Activated CD4-positive, alpha-beta T cell treated with anti-CD3 and anti-CD28 coated beads for 4 hours (primary cell): ENCODE data around the gene STMN1.

Experiments
- DNase-seq, 2 donors: peaks; one replicate each; pipeline ENCODE4 v3.0.0-alpha.2; 2020

STMN1 gene

DNA sequence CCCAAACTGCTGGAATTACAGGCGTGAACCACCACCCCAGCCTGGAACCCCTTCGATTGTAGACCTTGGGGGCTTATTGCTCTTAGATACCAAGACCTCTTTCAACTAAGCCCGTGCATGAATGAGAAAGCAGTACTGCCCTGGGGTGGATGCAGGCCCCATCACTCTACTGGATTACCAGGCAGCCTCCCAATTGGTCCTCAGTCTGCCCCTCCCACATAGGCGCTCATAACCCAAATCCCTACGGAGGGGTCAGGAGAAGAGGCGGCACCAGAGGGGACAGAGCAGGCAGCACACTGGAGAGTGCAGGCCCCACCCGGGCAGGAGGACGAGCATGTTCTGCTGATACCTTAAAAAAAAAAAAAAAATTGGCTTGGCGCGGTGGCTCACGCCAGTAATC, 12.4 kb upstream of the STMN1 start:
- DNase-seq, result no peak

DNA sequence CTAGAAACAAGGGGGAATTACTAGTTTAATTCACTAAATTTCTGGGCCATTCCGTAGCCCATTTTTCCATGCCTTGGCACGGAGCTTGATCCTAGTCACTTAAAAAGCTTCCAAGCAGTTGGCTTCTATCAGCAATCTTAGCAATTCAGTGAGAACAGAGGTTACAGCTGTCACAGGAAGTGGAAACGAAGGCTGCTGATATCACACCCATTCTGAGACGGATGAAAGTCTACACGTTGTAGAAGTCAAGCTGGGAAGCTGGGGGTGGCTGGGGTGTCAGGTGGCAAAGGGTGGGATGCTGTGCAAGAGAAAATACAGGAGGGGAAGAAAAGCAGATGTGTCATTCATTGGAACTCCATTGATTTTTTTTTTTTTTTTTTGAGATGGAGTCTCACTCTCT, 11.8 kb upstream of the STMN1 start:
- DNase-seq, result peak in 1 of 2 donors; percentile 12

DNA sequence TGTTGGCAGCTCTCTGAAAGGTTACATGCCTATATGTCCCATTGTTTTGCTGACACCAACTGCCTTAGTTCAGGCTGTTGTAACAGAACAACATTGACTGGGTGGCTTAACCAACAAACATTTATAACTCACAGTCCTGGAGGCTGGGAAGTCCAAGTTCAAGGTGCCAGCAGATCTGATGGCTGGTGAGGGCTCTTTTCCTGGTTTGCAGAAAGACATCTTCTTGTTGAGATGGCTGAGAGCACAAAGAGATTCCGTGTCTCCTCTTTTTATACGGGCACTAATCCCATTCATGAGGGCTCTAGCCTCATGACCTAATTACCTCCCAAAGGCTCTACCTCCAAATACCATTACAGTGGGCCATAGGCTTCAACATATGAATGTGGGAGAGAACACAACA, 10.2 kb upstream of the STMN1 start:
- no peak for DNase-seq

DNA sequence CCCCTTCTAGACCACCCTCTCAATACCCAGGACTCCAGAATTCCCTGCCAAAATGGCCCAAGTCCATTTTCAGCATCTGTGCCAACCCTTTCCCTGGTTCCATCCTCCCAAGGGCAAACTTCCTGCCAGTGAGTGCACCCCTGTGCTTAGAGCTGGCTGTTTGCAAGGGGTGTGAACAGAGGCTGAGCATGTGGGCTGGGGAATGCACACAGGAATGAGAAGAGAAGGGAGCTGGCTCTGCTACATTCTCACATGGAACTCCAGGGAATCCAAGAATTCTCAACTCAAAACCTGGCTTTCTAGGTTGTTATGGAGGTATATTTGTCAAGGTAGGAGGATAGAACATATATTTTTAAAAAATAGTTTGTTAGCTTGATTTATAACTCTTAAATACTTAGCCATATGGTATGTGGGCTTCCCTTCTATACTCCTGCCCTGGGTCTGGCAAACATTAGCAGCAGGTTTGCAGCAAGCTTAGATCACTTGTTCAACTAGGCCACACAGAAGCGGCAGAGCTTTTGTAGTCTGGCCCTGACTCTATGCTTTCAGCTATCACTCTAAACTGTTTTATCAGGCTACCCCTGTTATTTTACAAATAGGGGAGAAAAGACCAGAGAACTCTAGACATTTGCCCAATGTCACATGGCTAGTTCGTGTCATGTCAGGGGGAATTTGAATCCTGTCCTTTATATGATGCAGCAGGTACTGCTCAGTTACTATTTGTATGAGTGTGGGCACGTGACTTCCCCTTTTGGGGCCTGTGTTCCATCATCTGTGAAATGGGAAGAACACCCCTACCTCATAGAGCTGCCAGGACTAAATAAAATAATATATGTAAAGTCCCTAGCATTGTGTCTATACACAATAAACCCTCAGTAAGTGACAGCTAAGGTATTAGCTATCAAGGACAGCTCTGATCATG, 8.1 kb upstream of the STMN1 start:
- DNase-seq, result no peak

DNA sequence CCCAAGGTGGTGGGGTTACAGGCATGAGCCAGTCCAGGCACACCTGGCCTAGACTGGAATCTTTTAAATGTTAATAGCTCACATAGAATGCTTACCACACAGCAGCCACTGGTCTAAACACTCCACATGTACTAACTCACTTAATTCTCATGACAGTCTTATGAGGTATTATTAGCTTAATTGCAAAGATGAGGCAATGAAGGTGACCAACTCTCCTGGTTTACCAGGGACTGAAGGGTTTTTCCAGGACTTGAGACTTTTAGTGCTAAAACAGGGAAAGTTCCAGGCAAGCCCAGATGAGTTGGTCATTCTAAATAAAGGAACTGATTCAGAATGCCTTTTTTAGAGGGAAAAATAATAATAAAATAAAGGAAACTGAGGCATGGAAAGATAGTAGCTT, 7.0 kb upstream of the STMN1 start:
- DNase-seq, result no peak

DNA sequence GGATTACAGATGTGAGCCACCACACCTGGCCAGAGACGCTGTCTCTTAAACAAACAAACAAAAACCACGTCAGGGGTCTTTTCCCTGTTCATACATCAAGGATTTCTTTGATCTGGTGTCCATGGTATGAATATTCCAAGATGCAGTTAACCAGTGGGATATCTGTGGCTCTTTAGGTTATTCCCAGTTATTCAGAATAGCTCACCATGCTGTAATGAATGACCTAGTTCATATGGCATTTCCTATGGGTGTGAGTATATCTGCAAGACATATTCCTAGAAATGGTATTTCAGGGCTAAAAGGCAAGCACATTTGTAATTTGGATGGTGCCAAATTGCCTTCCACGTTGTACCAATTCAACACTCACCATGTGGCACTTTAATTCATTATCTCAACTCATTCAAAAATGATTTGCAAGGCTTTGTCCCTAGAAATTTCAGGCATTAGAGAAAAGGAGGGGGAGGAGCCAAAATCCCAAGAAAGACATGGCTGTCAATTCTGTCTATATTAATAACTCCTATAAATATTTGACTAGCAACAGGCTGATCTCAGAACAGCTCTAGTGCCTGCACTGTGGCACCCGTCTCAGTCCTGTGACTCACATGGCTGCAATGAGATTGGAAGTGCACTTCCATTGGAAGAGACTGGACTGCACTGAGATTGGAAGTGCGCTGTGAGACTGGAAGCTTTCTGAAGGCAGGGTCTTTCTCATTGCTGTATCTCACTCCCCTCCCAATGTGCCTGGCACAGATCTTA, 6.0 kb upstream of the STMN1 start:
- DNase-seq, result no peak

DNA sequence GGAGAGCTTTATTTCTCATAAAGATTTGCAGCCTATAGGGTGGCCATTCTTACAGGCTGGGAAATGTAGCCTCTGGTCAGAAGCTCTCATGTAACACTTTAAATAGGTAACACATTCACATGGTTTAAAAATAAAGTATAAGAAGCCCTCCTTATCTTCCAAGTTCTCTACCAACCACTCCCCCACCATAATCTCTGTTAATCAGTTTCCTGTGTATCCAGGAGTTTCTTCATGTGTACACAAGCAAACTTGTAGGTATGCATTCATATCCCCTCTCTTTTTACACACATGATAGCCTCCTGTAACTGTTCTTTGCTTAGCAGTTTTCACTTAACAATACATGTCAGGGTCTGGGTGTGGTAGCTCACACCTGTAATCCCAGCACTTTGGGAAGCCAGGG, 4.9 kb upstream of the STMN1 start:
- no peak for DNase-seq

DNA sequence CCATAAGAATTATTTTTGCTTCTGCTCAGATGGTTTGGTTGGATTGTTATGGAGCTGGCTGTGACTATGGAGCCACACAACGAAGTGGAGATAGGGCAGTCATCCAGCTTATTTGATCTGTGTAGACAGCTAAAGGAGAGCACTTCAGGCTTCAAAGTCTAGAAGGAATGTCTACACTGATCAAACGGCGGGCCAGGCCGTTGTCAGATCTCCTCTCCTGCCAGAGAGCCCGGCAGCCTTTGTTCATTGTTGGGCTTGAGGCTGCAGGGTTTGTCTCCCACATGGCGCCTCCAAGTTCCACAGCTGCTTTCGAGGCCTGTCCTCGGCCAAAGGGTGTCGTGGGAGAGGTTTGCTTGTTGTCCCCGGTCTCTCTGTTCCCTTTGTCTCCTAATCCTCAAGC, 2.8 kb upstream of the STMN1 start:
- no peak for DNase-seq

DNA sequence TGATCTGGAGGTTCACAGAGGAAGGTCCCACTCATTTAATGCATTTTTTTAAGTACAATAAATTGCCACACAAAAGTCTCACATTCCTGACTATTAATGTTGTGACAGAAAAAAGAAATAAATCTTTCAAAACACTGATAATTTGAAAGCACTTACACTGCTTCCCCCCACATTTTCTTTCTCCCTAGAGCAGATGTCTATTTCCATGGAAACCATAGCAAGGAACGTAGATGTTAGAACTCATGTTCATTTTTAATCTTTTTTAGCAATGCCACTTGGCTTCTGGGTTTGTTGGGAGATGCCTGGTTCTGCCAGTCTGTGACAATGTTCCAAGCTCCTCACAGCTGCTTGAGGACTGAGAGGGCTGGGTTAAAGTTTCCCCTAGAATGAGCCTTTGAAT, 1.9 kb upstream of the STMN1 start:
- DNase-seq, result no peak

DNA sequence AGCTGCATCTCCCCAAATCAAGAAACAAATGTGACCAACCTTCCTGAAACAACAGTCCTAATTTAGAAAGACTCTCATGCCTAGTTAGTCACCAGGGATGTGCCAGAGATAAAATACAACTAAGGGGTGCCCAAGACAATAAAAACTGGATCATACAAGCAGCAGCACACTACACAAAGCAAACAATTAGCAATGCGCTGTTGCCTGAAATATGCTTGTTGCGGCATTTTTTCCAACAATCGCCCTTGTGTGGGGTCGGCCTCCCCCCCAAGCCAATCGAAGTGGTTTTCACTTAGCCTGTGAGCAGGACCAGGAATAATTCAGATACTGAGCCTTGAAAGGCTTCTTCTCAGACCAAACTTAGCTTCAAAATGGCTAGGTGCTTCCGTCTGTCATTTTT, 1.4 kb upstream of the STMN1 start:
- no peak for DNase-seq

DNA sequence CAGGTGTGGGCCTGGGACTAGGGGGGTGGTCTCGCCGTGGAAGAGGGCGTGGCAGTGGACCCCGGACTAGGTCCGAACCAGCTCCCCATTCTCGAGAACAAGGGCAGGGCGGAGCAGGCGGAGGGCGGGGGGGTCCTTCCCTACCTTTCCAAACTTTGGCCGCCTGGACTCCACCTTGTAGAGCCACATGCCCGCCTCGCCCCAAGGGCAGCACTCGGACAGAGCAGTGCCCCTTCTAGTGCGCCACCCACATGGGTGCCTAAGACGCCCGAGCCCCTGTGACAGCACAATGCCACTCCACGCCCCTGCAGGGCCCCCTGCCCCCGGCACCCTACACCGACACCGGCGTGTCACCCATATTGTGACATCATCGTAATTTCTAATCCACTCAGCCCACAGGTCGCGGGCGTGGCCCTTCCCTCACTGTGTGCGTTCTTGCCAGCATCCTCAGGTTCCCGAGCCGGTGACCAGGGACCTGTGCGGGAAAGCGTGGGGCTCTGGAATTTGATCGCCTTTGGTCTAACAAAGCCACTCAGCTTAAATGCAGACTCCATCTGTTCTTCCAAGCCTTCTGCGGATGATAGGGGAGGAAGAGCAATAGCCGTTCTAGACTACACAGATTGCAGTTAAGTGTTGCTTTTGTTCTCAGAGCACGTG, 553 bp upstream of the STMN1 start:
- DNase-seq, result peak; percentile 34 to 45

DNA sequence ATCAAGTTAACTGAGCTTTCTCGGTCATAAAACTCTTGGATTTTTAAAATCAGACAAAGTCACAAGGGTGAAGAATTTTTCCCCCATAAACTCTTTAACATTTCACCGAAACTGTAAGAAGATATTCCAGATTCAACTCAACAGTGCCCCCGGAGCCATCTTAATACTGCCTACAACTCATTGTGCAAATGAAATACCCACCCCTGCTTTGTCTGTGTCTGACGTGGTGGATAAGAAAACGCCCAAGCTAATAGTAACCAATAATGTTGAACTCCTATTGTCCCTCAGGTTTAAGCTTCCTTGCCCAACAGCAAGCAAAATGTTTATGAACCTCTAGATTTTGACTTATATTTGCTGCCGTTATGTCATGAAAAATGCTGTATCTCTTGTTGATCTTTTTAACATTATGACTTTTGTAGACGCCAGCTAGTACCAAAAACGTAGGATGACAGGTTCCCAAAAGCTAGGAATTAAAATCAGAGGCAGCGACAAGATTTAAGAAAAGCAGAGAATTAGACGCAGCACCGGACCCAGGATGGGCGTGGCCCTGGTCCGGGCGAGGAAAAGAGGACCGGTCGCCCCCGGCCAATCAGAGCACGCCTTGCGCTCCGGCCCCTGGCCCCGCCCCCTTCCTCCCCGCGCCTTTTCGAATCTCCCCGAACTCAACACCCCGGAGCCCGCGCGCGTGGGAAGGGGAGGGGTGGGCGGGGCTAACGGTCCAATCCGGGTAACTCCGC, 1.1 kb downstream of the STMN1 start:
- peak; percentile 91 to 93 for DNase-seq

DNA sequence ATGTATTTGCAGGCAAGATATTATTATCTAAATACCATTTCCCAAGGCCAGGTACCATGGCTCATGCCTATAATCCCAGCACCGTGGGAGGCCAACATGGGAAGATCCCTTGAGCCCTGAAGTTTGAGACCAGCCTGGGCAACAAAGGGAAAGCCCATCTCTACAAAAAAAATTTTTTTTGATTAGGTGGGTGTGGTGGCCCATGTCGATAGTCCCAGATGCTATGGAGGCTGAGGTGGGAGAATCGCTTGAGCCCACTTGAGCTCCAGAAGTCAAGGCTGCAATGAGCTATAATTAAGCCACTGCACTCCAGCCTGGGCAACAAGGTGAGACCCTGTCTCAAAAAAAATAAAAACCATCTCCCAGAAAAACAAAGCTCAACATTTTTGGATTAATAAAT, 2.2 kb downstream of the STMN1 start:
- DNase-seq, result no peak

DNA sequence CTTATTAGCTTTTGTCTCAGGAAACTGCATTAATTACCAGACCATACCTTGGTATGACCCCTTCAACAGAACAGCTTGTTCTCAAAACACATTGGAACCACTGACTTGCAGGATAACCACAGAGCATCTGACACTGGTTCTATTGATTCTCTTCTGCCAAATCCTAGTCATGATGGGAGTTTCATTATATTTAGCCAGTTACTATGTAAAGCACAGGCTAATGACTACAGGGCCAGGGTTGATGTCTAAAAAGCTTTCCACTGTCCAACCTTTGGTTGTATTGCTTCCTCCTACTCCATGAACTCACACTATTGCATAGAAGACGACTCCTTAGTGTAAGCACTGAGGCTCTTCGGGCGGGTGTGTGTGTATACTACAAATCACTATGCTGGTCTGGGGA, 3.8 kb downstream of the STMN1 start:
- DNase-seq, result no peak

DNA sequence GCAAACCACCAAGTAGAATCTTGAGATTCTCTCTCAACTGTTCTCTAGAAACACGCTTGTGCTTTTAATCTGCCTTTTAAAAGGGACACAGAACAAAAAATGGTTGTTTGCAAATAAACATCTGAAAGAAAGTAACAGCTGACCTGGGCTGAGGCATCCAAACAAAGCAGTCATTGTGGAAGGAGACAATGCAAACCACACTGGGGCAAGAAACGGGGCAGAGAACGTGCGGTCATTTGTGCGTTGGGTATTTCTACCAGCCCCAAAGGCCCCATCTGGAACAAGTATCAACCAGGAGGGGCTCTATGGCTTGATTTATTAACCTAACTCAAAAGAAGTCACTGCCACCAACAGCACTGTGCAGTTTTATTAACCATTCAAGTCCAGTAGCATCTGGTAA, 6.0 kb downstream of the STMN1 start:
- no peak for DNase-seq

DNA sequence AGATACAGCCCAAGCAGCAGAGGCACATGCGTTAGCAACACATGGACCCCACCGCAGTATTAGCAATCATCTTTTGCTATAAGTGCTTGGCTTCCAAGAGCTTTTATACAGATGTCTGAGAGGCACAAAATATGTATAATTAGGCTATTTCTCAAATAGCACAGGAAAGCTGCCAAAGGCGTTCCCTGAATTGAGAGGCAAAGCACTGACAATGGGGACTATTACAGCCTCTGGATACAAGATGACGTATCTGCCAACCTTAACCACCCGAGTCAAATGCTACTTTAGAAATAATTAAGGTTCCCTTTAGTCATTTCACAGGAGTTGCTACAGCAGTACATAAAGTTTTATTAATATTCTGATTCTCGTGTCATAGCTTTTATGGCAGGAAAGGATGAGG, 6.4 kb downstream of the STMN1 start:
- no peak for DNase-seq

DNA sequence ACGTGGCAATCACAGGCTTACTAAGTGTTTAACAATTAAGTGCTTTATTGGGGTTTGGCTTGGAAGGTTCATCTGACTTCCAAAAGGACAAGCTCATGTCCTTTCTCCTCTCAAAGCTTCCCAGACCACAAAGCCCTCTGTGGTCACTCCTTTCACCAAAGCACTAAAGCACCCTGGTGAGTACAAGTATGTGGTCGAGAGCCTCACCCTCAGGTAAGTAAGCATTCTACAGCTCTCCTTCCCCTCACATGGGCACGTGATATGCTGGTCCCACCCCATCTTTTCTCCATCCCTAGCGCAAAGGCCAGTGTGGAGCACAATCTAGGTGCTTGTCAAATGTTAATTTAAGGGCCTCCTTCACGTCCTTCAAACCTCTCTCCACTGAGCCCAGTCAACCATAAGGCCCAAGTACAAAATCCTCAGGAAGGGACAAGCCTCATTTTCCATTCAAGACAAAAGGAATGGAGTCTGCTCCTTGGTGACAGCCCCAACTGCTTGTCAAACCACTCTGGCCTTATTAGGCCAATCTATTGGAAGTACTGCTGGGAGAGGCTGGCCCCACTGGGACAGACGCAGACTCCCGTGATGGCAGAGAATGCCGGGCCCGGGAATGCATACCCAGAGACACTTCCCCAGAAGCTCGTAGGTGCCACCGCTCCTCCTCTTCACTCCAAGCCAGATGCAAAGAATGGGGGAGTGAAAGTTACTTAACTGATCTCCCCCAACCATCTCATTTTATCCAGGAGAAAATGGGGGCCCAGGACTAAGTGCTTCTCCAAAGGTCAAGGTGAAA, 7.8 kb downstream of the STMN1 start:
- DNase-seq, result no peak

DNA sequence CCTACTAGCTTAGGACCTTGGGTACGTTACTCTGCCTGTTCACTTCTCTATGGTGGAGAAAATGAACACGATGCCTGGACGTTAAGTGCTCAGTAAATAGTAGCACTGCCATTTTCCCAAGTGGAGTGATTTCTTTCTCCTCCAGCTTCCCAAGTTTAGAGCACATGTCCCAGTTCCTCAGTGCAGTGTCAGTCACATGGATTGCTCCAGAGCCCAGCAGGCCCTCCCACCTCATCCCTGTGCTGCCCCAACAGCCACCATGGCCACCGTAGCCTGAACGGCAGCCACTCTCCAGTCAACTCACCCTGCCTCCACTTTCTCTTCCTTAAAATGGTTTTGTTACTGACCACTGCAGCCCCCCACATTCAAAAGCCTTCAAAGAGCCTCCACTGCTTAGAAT, 8.5 kb downstream of the STMN1 start:
- DNase-seq, result no peak

DNA sequence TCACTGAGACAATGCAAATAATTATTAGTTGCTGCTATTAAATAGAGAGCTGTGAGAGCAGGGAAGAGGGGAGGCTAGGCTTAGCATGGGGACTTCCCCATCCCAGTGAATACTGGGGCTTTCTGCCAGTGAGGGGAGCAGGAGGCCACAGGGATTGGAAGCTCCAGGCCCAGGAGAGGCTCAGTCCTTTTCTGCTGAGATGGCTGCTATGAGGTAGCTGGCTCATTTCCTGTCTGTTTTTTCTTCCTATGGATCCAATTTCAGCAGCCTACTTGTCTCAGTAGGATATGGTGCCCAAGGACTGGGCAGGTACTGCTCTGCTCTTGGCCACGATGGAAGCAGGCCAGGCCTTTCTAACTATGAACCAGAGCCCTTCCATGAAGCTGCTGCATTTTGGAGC, 10.0 kb downstream of the STMN1 start:
- no peak for DNase-seq

DNA sequence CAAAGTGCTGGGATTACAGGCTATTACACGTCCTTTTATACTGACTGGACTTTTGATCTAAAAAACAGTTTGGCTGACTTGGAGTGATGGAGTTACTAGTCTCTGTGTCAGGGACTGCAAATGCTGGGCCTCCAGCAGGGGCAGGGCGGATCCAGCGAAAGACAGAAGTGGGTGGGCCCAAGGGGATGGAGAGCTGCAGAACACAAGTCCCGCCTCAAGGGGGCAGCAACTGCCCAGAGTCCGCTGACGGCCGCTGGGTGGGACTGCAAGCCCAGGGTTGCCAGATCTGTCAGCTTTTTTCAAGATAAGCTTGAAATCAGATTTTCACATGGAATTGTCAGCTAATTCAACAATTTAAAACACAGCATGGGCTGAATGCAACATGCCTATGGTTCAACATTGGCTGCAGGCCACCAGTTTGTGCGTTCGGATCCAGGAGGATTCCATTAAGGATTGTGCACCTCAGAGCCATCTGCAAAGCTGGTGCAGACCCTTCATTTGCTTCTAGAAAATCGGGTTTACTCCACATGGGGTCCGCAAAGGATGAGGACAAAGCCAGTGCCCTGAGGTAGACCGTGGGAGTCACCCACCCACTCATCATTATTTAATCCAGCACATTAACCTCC, 10.7 kb downstream of the STMN1 start:
- DNase-seq, result peak; percentile 88 to 89

DNA sequence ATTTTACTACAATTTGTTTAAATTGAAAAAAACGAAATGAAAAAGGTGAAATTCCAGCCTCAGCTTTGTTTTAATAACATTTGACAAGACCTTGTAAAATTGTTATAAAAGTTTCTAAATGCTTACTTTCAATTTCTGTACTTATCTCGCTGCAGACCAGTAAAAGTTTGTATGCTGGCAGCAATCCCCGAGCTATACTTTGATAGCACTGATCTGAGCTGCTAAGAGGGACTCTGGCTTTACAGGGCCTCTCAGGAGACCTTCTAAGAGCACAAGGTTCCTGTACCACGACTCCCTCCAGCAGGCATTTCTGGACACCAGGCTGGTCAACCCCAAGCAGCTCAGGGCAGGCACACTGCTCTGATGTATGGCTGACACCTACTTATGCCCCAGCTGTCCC, 13.1 kb downstream of the STMN1 start:
- no peak for DNase-seq

DNA sequence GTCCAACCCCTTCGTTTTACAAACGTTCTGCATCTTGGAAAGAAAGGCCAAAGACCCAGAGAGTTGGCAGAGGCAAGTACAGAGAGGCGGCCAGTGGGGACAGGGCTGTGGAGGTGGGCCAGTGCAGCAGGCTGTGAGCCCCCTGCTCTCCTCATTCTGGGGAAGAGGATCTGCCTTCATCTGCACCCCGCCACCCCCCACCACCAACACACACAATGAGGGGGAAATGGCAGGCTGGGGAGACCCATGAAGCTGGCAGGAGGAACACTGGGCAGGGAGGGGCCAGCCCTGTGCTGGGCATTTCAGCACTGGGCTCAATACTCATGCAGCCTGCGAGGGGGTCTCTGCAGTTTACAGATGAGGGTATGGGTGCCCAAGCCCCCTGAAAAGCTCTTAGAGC, 14.6 kb downstream of the STMN1 start:
- DNase-seq, result no peak
